Measurements from ENCODE around the gene MYO1E. TPM values are rescaled to one million over a fixed set of nuclear protein-coding genes. Genes with fewer than 3 reads are reported as not detected.

The MYO1E gene
- total RNA-seq, 1 donor, result 93.5 TPM

DNA sequence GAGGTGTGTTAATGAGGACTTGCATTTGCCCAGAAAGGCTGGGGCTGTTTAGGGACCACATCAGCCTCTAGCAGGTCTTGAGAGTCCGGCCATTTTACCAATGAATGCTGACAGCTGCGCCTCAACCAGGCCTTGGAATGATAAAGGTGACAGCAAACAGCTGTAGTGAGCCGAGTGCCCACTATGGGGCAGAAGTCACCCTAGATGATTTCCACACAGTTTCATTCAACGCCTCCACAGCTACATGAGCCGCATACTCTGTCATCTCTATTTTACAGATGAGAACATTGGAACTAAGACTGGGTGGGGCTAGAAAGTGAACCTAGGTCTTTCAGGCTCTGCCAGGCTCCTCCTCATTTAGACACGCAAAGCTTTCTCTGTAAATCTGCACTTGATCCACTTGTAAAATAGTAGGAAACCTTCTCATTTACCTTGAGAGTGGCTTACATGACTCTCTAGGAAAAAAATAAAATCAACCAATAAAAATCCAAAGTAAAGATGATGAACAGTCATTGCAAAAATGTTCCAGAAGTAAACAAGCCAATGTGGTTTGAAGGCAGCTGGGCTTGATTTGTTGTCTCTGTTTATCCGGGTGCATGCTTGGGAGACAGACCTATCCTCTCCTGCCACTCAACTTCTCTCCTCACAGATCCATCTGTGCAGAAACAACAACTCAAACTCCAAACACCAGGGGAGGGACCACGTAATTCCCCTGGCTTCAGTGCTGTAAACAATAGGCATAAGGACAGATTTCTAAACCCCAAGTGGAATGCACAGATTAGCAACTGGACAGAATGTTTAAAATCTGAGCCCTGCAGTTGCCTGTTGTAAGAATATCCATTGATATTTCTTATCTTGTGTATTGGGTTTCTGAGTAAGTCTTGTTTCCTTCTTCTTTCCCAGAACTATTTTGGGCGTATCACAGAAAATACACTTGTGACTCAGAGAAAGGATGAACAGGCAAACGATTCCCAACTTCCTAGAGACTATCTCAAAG lies 197.5 kb downstream of the MYO1E start:
- TF ChIP-seq, protein P1, sequence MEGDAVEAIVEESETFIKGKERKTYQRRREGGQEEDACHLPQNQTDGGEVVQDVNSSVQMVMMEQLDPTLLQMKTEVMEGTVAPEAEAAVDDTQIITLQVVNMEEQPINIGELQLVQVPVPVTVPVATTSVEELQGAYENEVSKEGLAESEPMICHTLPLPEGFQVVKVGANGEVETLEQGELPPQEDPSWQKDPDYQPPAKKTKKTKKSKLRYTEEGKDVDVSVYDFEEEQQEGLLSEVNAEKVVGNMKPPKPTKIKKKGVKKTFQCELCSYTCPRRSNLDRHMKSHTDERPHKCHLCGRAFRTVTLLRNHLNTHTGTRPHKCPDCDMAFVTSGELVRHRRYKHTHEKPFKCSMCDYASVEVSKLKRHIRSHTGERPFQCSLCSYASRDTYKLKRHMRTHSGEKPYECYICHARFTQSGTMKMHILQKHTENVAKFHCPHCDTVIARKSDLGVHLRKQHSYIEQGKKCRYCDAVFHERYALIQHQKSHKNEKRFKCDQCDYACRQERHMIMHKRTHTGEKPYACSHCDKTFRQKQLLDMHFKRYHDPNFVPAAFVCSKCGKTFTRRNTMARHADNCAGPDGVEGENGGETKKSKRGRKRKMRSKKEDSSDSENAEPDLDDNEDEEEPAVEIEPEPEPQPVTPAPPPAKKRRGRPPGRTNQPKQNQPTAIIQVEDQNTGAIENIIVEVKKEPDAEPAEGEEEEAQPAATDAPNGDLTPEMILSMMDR (IDR thresholded peaks at IDR 0.05; ENCODE audit: insufficient read depth, low read length), result peak; percentile 67
- peak; percentile 88 for DNase-seq (ENCODE audit: low read depth)

DNA sequence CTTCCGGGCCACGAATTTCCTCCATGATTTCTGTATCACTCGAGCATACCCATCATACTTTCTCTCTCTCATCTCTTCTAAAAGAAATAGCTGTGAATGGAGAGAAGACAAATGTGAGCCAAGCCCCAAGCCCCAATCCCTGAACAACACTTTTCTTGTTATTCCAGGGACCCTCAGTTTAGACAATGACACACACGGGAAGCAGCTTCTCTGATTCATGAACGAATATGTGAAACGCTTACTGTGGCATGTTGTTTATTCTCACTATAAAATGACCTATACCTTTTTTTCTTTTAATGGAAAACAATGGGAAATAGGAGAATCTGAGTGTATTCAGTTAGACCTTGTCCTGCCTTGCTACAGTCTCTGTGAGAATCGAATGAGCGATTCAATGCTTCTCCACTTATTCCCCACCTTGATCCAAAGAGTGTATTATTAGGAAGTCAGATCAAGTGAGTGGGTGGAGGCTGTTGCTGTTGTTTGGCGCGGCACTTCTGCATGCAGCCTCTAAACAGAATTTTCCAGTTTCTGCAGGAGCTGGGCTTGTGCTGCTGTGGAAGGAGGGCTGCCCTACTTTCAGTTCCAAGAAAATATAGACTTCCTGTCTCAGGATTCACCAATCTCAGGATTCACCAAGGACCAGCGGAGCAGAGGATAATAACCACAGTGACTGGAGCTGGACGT lies 198.4 kb downstream of the MYO1E start:
- no peak overlapping the region for H3K4me3 ChIP-seq (ENCODE audit: low read depth, low read length)
- TF ChIP-seq, protein P1 (IDR thresholded peaks at IDR 0.05; ENCODE audit: insufficient read depth, low read length), result no peak
- DNase-seq (ENCODE audit: low read depth), result no peak

More for the DNA sequence above, 197.5 kb downstream of the MYO1E start:
- no peak overlapping the region for H3K4me3 ChIP-seq (ENCODE audit: low read depth, low read length)

DNA sequence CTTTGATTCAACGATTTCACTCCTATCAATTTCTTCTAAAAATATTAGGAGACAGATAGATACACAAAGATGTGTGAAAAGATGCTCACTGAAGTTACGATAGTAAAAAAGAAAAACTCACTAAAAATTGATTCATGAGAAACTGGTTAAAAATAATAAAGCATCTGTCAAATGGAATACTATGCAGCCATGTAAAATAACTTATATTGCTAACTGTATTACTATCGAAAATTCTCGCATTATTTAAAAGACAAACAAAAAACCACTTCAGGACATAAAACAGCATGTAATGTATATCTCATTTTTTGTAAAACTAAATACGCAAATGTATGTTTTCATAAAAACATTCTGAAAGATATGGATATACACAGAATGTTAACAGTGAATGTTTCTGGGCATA lies 199.5 kb downstream of the MYO1E start:
- no peak for DNase-seq (ENCODE audit: low read depth)
- TF ChIP-seq, protein P1 (IDR thresholded peaks at IDR 0.05; ENCODE audit: insufficient read depth, low read length), result no peak
- H3K4me3 ChIP-seq (ENCODE audit: low read depth, low read length), result no peak overlapping the region

DNA sequence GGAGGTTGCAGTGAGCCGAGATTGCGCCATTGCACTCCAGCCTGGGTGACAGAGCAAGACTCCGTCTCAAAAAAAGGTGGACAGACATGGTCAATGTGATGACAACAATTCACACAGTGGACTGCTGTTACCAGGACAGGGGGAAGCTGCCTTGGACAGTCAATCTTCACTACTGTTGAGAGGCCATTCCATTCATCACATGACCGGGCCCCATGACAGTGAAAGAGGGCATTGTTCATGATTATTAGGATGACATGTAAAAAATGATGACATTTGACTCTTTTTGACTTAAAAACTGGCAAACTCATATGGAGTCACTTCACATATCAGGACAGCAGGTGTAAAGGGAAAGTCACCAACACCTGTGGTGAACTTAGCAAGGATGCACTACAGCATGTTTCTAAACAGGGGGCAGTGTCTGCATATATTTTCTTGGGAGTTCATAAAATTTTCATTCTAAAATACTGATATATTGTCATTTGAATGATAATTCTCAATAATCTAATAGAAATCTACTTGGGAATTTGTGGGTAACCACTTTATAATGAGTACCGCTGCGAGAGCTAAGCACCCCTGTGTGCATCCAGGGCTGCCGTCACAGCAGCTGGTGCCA lies 200.3 kb downstream of the MYO1E start:
- TF ChIP-seq, protein P1 (IDR thresholded peaks at IDR 0.05; ENCODE audit: insufficient read depth, low read length), result peak; percentile 11
- DNase-seq (ENCODE audit: low read depth), result no peak
- H3K4me3 ChIP-seq (ENCODE audit: low read depth, low read length), result no peak overlapping the region

DNA sequence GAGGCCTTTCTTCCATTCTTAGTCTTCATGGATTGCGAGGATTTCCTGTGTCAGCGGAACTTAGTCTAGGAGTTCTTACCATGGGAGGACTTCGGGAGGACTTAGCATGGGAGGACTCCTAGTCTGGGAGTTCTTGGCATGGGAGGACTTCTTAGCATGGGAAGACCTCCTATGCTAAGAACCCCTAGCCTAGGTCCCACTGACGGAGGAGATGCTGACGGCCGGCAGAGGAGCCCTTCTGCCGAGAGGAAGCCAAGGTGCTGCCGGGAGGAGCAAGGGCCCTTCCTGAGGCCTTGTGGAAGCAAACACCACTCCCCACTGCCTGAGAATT lies 201.6 kb downstream of the MYO1E start:
- no peak overlapping the region for H3K4me3 ChIP-seq (ENCODE audit: low read depth, low read length)
- DNase-seq (ENCODE audit: low read depth), result no peak
- TF ChIP-seq, protein P1 (IDR thresholded peaks at IDR 0.05; ENCODE audit: insufficient read depth, low read length), result no peak

DNA sequence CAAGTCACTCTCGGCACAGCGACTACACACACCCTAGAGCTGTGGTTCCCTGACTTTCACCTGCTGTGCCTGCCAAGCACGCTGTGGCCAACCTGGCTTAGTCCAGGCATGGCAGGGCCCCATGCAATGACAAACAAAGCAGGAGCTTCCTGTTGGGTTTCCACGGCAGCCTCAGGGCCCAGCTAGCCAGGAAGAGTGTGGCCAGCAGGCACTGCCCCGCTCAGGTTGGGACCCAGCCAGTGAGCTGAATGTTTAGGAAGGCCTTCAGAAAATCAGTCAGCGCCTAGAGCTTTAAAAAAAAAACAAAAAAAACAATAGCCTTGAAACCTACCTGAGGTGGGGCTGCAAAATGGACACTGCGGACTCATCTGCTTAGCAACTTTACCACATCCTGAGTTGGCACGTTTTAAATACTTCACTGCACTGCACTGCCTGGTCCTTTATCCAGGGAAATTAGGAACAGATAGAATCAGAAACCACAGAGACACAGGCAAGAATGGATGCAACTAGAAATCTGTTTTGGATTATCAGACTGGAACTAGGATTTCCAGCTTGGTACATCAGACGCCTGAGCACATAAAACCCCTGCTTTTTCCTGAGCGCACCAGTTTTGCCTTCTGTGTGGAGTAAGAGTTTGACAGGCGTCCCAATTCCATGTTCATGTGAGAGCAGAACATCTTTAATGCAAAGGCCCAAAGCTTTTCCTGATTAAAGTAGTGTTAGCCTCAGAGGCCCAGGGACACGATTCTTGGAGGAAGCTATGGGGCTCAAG lies 202.2 kb downstream of the MYO1E start:
- DNase-seq (ENCODE audit: low read depth), result peak; percentile 69
- no peak overlapping the region for H3K4me3 ChIP-seq (ENCODE audit: low read depth, low read length)
- TF ChIP-seq, protein P1 (IDR thresholded peaks at IDR 0.05; ENCODE audit: insufficient read depth, low read length), result no peak

All from fibroblast of the aortic adventitia (primary cell).